Left colon (tissue), 2 donors: ENCODE measurements around the gene HES6. TPM values are rescaled to one million over a fixed set of nuclear protein-coding genes. Genes with fewer than 3 reads are reported as not detected.
A peak's percentile ranks its signal among the peaks of the same experiment; 100 is the strongest.

Experiments used
- ATAC-seq: fragments of 200-7000 bp; cut with Tn5 transposase; one replicate; pipeline ENCODE4 v1.9.1; 2020; ENCODE audit warnings: mild to moderate bottlenecking, moderate library complexity
- DNase-seq, 2 donors: peaks; one replicate each; pipeline ENCODE4 v3.0.0-alpha.2; 2020
- intact Hi-C, 2 donors: fragments of 100-400 bp; cut with DNase I in 1 of 2; cut with micrococcal nuclease in 1 of 2; formaldehyde crosslinking; loops; one replicate each; pipeline versions ENCODE4 v1.11.2 to v1.14.0; 2022; cut with DNase I, micrococcal nuclease
- total RNA-seq, 2 donors: library from RNA; stranded (reverse); fragmentation: NEBNext Ultra II Directional; extraction: Animal tissue kit (Norgen Biotek cat#: 25700); gene quantifications; one replicate each; pipeline ENCODE4 v1.2.1, GENCODE V29; 2021
- donor health status: DM: no; HTN: no; CAD: no.
- donor health status: DM: yes; HTN: yes; CAD: no.

The HES6 gene
- total RNA-seq, 2 donors from 2014 or later = 32.0 to 54.8 TPM

DNA sequence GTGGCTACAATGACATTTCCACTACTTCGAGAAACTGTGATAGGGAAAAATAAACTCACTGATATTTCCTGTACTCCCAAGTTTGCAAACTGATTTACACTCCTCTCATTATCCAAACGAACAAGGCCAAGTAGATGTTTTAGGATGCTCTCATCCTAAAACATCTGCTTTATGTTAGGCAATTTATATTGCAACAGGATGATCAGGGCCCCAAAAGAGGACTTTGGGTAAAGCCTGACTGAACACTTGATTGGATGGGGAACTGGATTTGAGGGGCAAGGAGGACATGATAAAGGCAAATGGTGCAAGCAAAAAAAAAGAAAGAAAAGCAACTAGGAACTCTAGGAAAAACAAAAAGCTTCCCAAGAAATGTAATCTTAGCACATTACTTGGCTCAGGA lies 2.1 kb upstream of the HES6 start:
- ATAC-seq (no peak), DNase-seq (no peak)
- intact Hi-C loops = no loop called here

GRCh38 chr2:238240757-238241711 lies 1.2 kb upstream of the HES6 start:
- ATAC-seq = peak; percentile 43
- intact Hi-C loops = no loop called here

GRCh38 chr2:238239543-238239862 lies 335 bp downstream of the HES6 start:
- DNase-seq (peak in 1 of 2 donors; percentile 61), ATAC-seq (peak; percentile 14)
- intact Hi-C loops = no loop called here

More at GRCh38 chr2:238240757-238241711, 1.2 kb upstream of the HES6 start:
- DNase-seq = peak; percentile 72 to 81

GRCh38 chr2:238238766-238239542 lies 884 bp downstream of the HES6 start:
- peak; percentile 9 for ATAC-seq
- intact Hi-C loops = no loop called here
- DNase-seq = peak in 1 of 2 donors; percentile 59

- intact Hi-C loops = no loop called here
- DNase-seq = peak in 1 of 2 donors; percentile 25
Measured at GRCh38 chr2:238238311-238238765, 1.5 kb downstream of the HES6 start.

DNA sequence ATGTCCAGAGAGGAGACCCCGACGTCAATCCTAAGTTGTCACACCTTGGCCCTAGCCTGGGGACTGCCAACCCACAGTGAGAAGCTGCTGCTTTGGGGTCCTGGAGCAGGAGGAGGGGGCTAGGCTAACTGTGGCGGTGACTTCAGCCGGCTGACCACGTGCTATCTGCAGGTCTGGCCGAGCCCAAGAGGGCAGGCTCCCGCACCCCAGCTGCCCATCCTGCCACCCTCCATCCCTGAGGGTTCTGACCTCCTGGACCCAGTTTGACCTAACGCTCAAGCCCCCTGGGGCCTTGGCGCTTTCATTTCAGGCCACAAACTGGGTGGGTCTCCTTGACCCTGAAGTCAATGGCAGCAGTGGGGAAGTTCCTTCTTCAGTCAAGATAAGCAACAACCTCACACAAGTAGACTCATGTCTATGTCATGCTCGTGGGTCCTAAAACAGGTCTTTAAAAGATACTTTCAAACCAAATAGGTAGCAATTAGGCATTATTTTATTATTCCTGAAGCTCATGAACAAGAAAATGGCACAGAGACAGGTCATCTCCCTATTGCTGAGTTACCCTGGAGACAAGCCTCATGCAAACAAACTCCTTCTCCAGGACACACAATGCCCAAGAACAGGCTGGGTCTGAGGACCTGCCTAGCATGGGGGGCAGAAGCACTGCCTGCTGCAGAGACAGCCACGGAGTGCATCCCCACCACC lies 2.3 kb downstream of the HES6 start:
- ATAC-seq = no peak
- peak in 1 of 2 donors; percentile 22 for DNase-seq
- intact Hi-C loops = no loop called here

More at GRCh38 chr2:238238311-238238765, 1.5 kb downstream of the HES6 start:
- ATAC-seq = no peak

- ATAC-seq (no peak), DNase-seq (peak in 1 of 2 donors; percentile 20)
- intact Hi-C loops = no loop called here
Measured at GRCh38 chr2:238236571-238236970, 3.3 kb downstream of the HES6 start.

GRCh38 chr2:238235856-238236255 lies 4.0 kb downstream of the HES6 start:
- intact Hi-C loops = no loop called here
- ATAC-seq (no peak), DNase-seq (peak in 1 of 2 donors; percentile 18)

- DNase-seq (peak in 1 of 2 donors; percentile 20), ATAC-seq (no peak)
- intact Hi-C loops = no loop called here
Measured at GRCh38 chr2:238235331-238235732, 4.5 kb downstream of the HES6 start.

GRCh38 chr2:238233625-238234024 lies 6.2 kb downstream of the HES6 start:
- intact Hi-C loops = no loop called here
- no peak for DNase-seq
- ATAC-seq = no peak

GRCh38 chr2:238231809-238232208 lies 8.0 kb downstream of the HES6 start:
- intact Hi-C loops = no loop called here
- DNase-seq = no peak
- no peak for ATAC-seq

GRCh38 chr2:238231251-238231793 lies 8.5 kb downstream of the HES6 start:
- ATAC-seq = peak; percentile 26
- DNase-seq = peak; percentile 65 to 69
- intact Hi-C loops = no loop called here

GRCh38 chr2:238230699-238231098 lies 9.1 kb downstream of the HES6 start:
- ATAC-seq (no peak), DNase-seq (no peak)
- intact Hi-C loops = no loop called here

- DNase-seq (peak in 1 of 2 donors; percentile 23), ATAC-seq (peak; percentile 78)
- intact Hi-C loops = no loop called here
Measured at GRCh38 chr2:238228700-238229099, 11.1 kb downstream of the HES6 start.

GRCh38 chr2:238227587-238228032 lies 12.2 kb downstream of the HES6 start:
- ATAC-seq = no peak
- DNase-seq = peak in 1 of 2 donors; percentile 20
- intact Hi-C loops = no loop called here

DNA sequence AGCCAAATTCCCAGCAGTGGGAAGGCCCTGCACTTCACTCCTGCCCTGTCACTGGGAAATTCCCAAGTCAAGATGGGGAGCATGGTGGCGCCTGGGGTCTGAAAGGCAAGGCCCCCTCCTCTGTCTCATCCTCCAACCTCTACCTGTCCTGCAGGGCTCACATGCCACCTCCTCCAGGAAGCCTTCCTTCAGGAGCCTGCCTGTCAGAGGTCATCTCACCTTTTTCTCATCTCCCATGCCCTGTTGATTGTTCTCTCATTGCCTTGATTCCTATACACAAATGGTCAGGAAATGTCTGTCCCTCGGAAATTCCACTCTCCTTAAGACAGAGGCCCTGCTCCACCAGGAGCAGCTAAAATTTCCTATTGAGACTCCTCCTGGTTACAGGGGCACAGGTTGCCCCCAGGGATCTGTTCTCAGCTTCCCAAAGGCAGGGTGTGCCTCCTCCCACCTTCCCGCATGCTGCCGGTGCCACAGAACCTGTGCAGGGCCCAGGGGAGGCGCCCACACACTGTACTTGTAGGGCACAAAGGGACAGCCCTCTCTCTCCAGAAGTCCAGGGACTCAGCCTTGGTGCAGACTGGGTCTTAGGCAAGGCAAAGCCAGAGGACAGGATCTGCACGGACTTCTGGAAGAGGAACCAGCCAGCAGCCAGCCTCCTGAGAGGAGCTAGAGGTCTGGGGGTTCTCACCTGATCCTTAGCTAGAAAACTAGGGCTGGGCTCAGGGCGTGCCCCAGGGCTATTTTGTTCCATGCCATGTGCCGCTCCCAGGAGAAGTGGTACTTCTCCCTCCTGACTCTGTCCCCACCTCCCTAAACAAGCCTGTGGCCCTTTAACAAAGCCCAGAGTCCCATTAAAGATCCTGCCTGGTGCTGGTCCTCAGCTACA lies 12.9 kb downstream of the HES6 start:
- intact Hi-C loops = no loop called here
- DNase-seq (peak in 1 of 2 donors; percentile 20), ATAC-seq (peak; percentile 44)

GRCh38 chr2:238225911-238226697 lies 13.7 kb downstream of the HES6 start:
- DNase-seq = no peak
- intact Hi-C loops = no loop called here
- ATAC-seq = no peak
